GM23248 (cell line): ENCODE data around the gene EXOSC6. TPM values are rescaled to one million over a fixed set of nuclear protein-coding genes. Genes with fewer than 3 reads are reported as not detected.

Source experiments
- DNase-seq: peaks from one replicate; pipeline ENCODE4 v3.0.0-alpha.2; 2015
- H2AFZ ChIP-seq: fragments of 200-600 bp; sonication (generic); 2 replicates; pipeline ENCODE4 v1.6.1; 2016; ENCODE audit warnings: antibody characterized with exemption
- H3F3A ChIP-seq: fragments of 200-600 bp; sonication (generic); 2 replicates; pipeline ENCODE4 v1.6.1; 2016; ENCODE audit warnings: mild to moderate bottlenecking, antibody characterized with exemption, mixed run types; ENCODE audit not compliant: insufficient read depth
- H3K27ac ChIP-seq: fragments of 200-600 bp; sonication (generic); 2 replicates; pipeline ENCODE4 v1.5.1; 2016; ENCODE audit warnings: mild to moderate bottlenecking
- H3K27me3 ChIP-seq: fragments of 200-600 bp; sonication (generic); replicated peaks from 2 replicates; pipeline ENCODE4 v1.6.1; 2016; ENCODE audit warnings: mild to moderate bottlenecking; ENCODE audit not compliant: insufficient read depth
- H3K36me3 ChIP-seq: fragments of 200-600 bp; sonication (generic); 2 replicates; pipeline ENCODE4 v1.6.1; 2016; ENCODE audit warnings: low read depth, mild to moderate bottlenecking
- H3K4me1 ChIP-seq: fragments of 200-600 bp; sonication (generic); 2 replicates; pipeline ENCODE4 v1.6.1; 2016; ENCODE audit warnings: mild to moderate bottlenecking; ENCODE audit not compliant: insufficient read depth
- H3K4me2 ChIP-seq: fragments of 200-600 bp; sonication (generic); one replicate; pipeline ENCODE4 v1.6.1; 2016; ENCODE audit warnings: mild to moderate bottlenecking; ENCODE audit not compliant: unreplicated experiment
- H3K4me3 ChIP-seq: fragments of 200-600 bp; sonication (generic); 2 replicates; pipeline ENCODE4 v1.5.1; 2016; ENCODE audit warnings: mild to moderate bottlenecking
- H3K79me2 ChIP-seq: fragments of 200-600 bp; sonication (generic); 2 replicates; pipeline ENCODE4 v1.6.1; 2016; ENCODE audit warnings: mild to moderate bottlenecking; ENCODE audit not compliant: insufficient read depth
- H3K9ac ChIP-seq: fragments of 200-600 bp; sonication (generic); 2 replicates; pipeline ENCODE4 v1.6.1; 2016; ENCODE audit warnings: mild to moderate bottlenecking
- H3K9me2 ChIP-seq: fragments of 200-600 bp; sonication (generic); 2 replicates; pipeline ENCODE4 v1.6.1; 2016; ENCODE audit warnings: mixed run types, mild to moderate bottlenecking, moderate library complexity; ENCODE audit not compliant: insufficient read depth
- H3K9me3 ChIP-seq: fragments of 200-600 bp; sonication (generic); one replicate; pipeline ENCODE4 v1.6.1; 2017; ENCODE audit warnings: low read depth
- H4K20me1 ChIP-seq: fragments of 200-600 bp; sonication (generic); 2 replicates; pipeline ENCODE4 v1.6.0; 2016; ENCODE audit not compliant: insufficient read depth
- EZH2 ChIP-seq: fragments of 200-600 bp; sonication (generic); IDR thresholded peaks from 2 replicates; pipeline ENCODE4 v1.6.1; 2018; ENCODE audit warnings: antibody characterized with exemption, mild to moderate bottlenecking; ENCODE audit not compliant: insufficient read depth, poor library complexity, severe bottlenecking
- EZH2phosphoT487 ChIP-seq: fragments of 200-600 bp; sonication (generic); IDR thresholded peaks from 2 replicates; pipeline ENCODE4 v1.6.1; 2018; ENCODE audit warnings: antibody characterized with exemption, moderate library complexity, mild to moderate bottlenecking, low read depth; ENCODE audit not compliant: insufficient read depth
- WGBS, 2 experiments: methylation state at CpG; one replicate each; pipeline ENCODE4 v1.1.6; 2015 to 2017; ENCODE audit warnings: low lambda C conversion rate in 2 of 2, low coverage in 1 of 2; ENCODE audit errors: missing lambda C conversion rate in 2 of 2; 5-methylcytosine and 5-hydroxymethylcytosine counted together
- in situ Hi-C: fragments of 300-500 bp; cut with MboI; formaldehyde crosslinking; loops from 2 replicates; pipeline ENCODE4 v1.15.0; 2020
- polyA plus RNA-seq: library from polyadenylated mRNA; unstranded; fragments of >200 nt; fragmentation: Nextera tagmentation; extraction: Ambion mirVana; gene quantifications from 2 replicates; pipeline ENCODE4 v1.2.1, GENCODE V29; 2016
- total RNA-seq: library from RNA; depleted of rRNA; stranded (reverse); fragments of >200 nt; shearing (Covaris generic); gene quantifications from 2 replicates; pipeline ENCODE4 v1.2.3, GENCODE V29; 2014

Gene EXOSC6
- total and polyA plus RNA-seq, 2 experiments from 2014 or later = 25.3 to 33.6 TPM

GRCh38 chr16:70255574-70255973 is 3.8 kb upstream of the EXOSC6 start:
- H3K4me2 ChIP-seq = no peak overlapping the region
- H3F3A ChIP-seq = peaks cover 67% of the 10 kb centered on the region
- H3K4me3 ChIP-seq = no peak overlapping the region
- in situ Hi-C loops = no loop called here
- H3K9me2 ChIP-seq = no peaks in the 10 kb centered on the region
- peaks cover 29% of the 10 kb centered on the region for H3K79me2 ChIP-seq
- no peak for TF ChIP-seq EZH2
- TF ChIP-seq EZH2phosphoT487 = no peak
- H3K4me1 ChIP-seq = no peaks in the 10 kb centered on the region
- H3K27ac ChIP-seq = no peak overlapping the region
- no peaks in the 10 kb centered on the region for H3K9me3 ChIP-seq
- H4K20me1 ChIP-seq = 0 out of 2 replicates have a peak, but pooled peaks cover 4% of the 10 kb centered on the region
- peaks cover 52% of the 10 kb centered on the region for H3K36me3 ChIP-seq
- H3K27me3 ChIP-seq = no peaks in the 10 kb centered on the region
- H2AFZ ChIP-seq = no peak overlapping the region
- WGBS, 2 experiments = 96 to 98% methylated on average over 9 of the region's 9 CpGs
- DNase-seq = no peak
- H3K9ac ChIP-seq = no peak overlapping the region

GRCh38 chr16:70254965-70255286 is 3.2 kb upstream of the EXOSC6 start:
- no peaks in the 10 kb centered on the region for H3K9me2 ChIP-seq
- H3K9ac ChIP-seq = no peak overlapping the region
- H3K79me2 ChIP-seq = peaks cover 28% of the 10 kb centered on the region
- no peak overlapping the region for H3K27ac ChIP-seq
- H3K4me1 ChIP-seq = peaks cover 3% of the 10 kb centered on the region; the same call in 1 of the 2 replicates
- DNase-seq = no peak
- H3K36me3 ChIP-seq = peaks cover 45% of the 10 kb centered on the region
- no peak overlapping the region for H2AFZ ChIP-seq
- in situ Hi-C loops = no loop called here
- WGBS, 2 experiments = 95 to 98% methylated on average over 7 to 12 of the region's 12 CpGs
- no peaks in the 10 kb centered on the region for H3K9me3 ChIP-seq
- TF ChIP-seq EZH2 (no peak), EZH2phosphoT487 (no peak)
- no peak overlapping the region for H3K4me2 ChIP-seq
- 0 out of 2 replicates have a peak, but pooled peaks cover 4% of the 10 kb centered on the region for H4K20me1 ChIP-seq
- H3K27me3 ChIP-seq = no peaks in the 10 kb centered on the region
- H3K4me3 ChIP-seq = no peak overlapping the region
- peaks cover 67% of the 10 kb centered on the region for H3F3A ChIP-seq

- peaks cover 44% of the 10 kb centered on the region for H3K36me3 ChIP-seq
- H3K79me2 ChIP-seq = peaks cover 28% of the 10 kb centered on the region
- no peak overlapping the region for H3K4me3 ChIP-seq
- no peak for DNase-seq
- H3K9me2 ChIP-seq = no peaks in the 10 kb centered on the region
- WGBS, 2 experiments = 95 to 96% methylated on average over 9 of the region's 9 CpGs
- H3F3A ChIP-seq = peaks cover 65% of the 10 kb centered on the region
- no peak overlapping the region for H3K4me2 ChIP-seq
- in situ Hi-C loops = no loop called here
- no peak overlapping the region for H2AFZ ChIP-seq
- no peaks in the 10 kb centered on the region for H3K9me3 ChIP-seq
- TF ChIP-seq EZH2phosphoT487 (no peak), EZH2 (no peak)
- H3K9ac ChIP-seq = no peak overlapping the region
- no peak overlapping the region for H3K27ac ChIP-seq
- H3K4me1 ChIP-seq = peaks cover 8% of the 10 kb centered on the region
- no peaks in the 10 kb centered on the region for H3K27me3 ChIP-seq
- 0 out of 2 replicates have a peak, but pooled peaks cover 4% of the 10 kb centered on the region for H4K20me1 ChIP-seq
Measured at GRCh38 chr16:70254180-70254964, 2.6 kb upstream of the EXOSC6 start.

- Histone ChIP-seq H3K4me1 (peaks cover 9% of the 10 kb centered on the region), H3K36me3 (peaks cover 37% of the 10 kb centered on the region), H3K27ac (no peak overlapping the region), H3K9me2 (no peaks in the 10 kb centered on the region), H3K4me3 (no peak overlapping the region), H3K9ac (no peak overlapping the region), H3K79me2 (peaks cover 29% of the 10 kb centered on the region), H3K4me2 (no peak overlapping the region), H3K27me3 (no peaks in the 10 kb centered on the region), H2AFZ (no peak overlapping the region), H3F3A (peaks cover 58% of the 10 kb centered on the region), H4K20me1 (0 out of 2 replicates have a peak, but pooled peaks cover 4% of the 10 kb centered on the region), H3K9me3 (no peaks in the 10 kb centered on the region)
- in situ Hi-C loops = no loop called here
- TF ChIP-seq EZH2 (no peak), EZH2phosphoT487 (no peak)
- peak; percentile 56 for DNase-seq
- WGBS, 2 experiments = 71 to 76% methylated on average over 14 to 15 of the region's 16 CpGs
Measured at GRCh38 chr16:70253291-70254106, 1.8 kb upstream of the EXOSC6 start.
